Fibroblast of pulmonary artery (primary cell): Measurements from ENCODE around the gene NTM.

Source experiments
- DNase-seq: peaks from one replicate; pipeline ENCODE4 v3.0.0-alpha.2; 2010; ENCODE audit warnings: low read depth
- H3K4me3 ChIP-seq: replicated peaks from 2 replicates; pipeline ENCODE4 v1.5.1; 2011; ENCODE audit warnings: low read depth, mild to moderate bottlenecking, control low read depth, low read length, moderate library complexity
- CTCF ChIP-seq: IDR thresholded peaks from 2 replicates; pipeline ENCODE4 v1.5.1; 2011; ENCODE audit warnings: mild to moderate bottlenecking, control low read depth, low read length, inconsistent platforms; ENCODE audit errors: missing control alignments

Gene NTM

GRCh38 chr11:131583421-131583820 is 213.0 kb downstream of the NTM start:
- DNase-seq = no peak
- H3K4me3 ChIP-seq = no peak overlapping the region
- TF ChIP-seq CTCF = no peak

- DNase-seq = no peak
- TF ChIP-seq CTCF = no peak
- H3K4me3 ChIP-seq = no peak overlapping the region
Measured at GRCh38 chr11:131583938-131584337, 213.5 kb downstream of the NTM start.

GRCh38 chr11:131584785-131585592 is 214.6 kb downstream of the NTM start:
- TF ChIP-seq CTCF = no peak
- DNase-seq = no peak
- no peak overlapping the region for H3K4me3 ChIP-seq

- DNase-seq = no peak
- no peak for TF ChIP-seq CTCF
Measured at GRCh38 chr11:131588057-131588456, 217.6 kb downstream of the NTM start.

GRCh38 chr11:131591051-131591461 is 220.6 kb downstream of the NTM start:
- DNase-seq = no peak
- no peak for TF ChIP-seq CTCF
- H3K4me3 ChIP-seq = no peak overlapping the region

More at GRCh38 chr11:131588057-131588456, 217.6 kb downstream of the NTM start:
- no peak overlapping the region for H3K4me3 ChIP-seq

- no peak for TF ChIP-seq CTCF
- DNase-seq = no peak
- no peak overlapping the region for H3K4me3 ChIP-seq
Measured at GRCh38 chr11:131592152-131592551, 221.7 kb downstream of the NTM start.

GRCh38 chr11:131592734-131593133 is 222.3 kb downstream of the NTM start:
- no peak overlapping the region for H3K4me3 ChIP-seq
- no peak for DNase-seq
- TF ChIP-seq CTCF = no peak
